ENCODE results near the gene NEMF. TPM values are rescaled to one million over a fixed set of nuclear protein-coding genes. Genes with fewer than 3 reads are reported as not detected.
"Not testable (repeated sequence)": the region's sequence is repeated elsewhere in the genome, so short reads cannot be mapped to it uniquely, and the experiment has no call there.

NEMF gene
- total RNA-seq, 1 donor from 2014 or later, result 87.9 TPM

GRCh38 chr14:49881350-49882001 lies 28.9 kb upstream of the NEMF start:
- Mint-ChIP-seq H3K36me3 (no peaks in the 10 kb centered on the region), H3K27ac (no peak overlapping the region), H3K27me3 (no peaks in the 10 kb centered on the region), H3K9me3 (no peaks in the 10 kb centered on the region), H3K4me1 (ENCODE audit: unreplicated experiment) (peaks cover 22% of the 10 kb centered on the region), H3K4me3 (no peak overlapping the region)
- no peak for TF ChIP-seq CTCF (conservative IDR thresholded peaks at IDR 0.05)
- DNase-seq (ENCODE audit: extremely low spot score, unreplicated experiment), result no peak

- TF ChIP-seq CTCF (conservative IDR thresholded peaks at IDR 0.05), result no peak
- Mint-ChIP-seq H3K27ac (peak overlapping the region; percentile 44), H3K27me3 (no peaks in the 10 kb centered on the region), H3K4me3 (no peak overlapping the region), H3K36me3 (no peaks in the 10 kb centered on the region), H3K9me3 (no peaks in the 10 kb centered on the region), H3K4me1 (ENCODE audit: unreplicated experiment) (peaks cover 22% of the 10 kb centered on the region)
- DNase-seq (ENCODE audit: extremely low spot score, unreplicated experiment), result no peak
Measured at GRCh38 chr14:49880267-49881064, 27.9 kb upstream of the NEMF start.

GRCh38 chr14:49879646-49880204 lies 27.1 kb upstream of the NEMF start:
- H3K4me3 Mint-ChIP-seq, result no peak overlapping the region
- H3K27me3 Mint-ChIP-seq, result no peaks in the 10 kb centered on the region
- H3K27ac Mint-ChIP-seq, result no peak overlapping the region
- H3K36me3 Mint-ChIP-seq, result no peaks in the 10 kb centered on the region
- H3K4me1 Mint-ChIP-seq (ENCODE audit: unreplicated experiment), result peaks cover 22% of the 10 kb centered on the region
- peak; percentile 75 for TF ChIP-seq CTCF (conservative IDR thresholded peaks at IDR 0.05)
- no peak for DNase-seq (ENCODE audit: extremely low spot score, unreplicated experiment)
- H3K9me3 Mint-ChIP-seq, result no peaks in the 10 kb centered on the region

- Mint-ChIP-seq H3K36me3 (no peaks in the 10 kb centered on the region), H3K4me3 (no peak overlapping the region), H3K27ac (peak overlapping the region; percentile 93), H3K4me1 (ENCODE audit: unreplicated experiment) (peaks cover 12% of the 10 kb centered on the region), H3K27me3 (no peaks in the 10 kb centered on the region), H3K9me3 (no peaks in the 10 kb centered on the region)
- DNase-seq (ENCODE audit: extremely low spot score, unreplicated experiment), result no peak
- TF ChIP-seq CTCF (conservative IDR thresholded peaks at IDR 0.05), result no peak
Measured at GRCh38 chr14:49876563-49877127, 24.1 kb upstream of the NEMF start.

- H3K9me3 Mint-ChIP-seq, result no peaks in the 10 kb centered on the region
- no peak overlapping the region for H3K4me3 Mint-ChIP-seq
- H3K36me3 Mint-ChIP-seq, result no peaks in the 10 kb centered on the region
- DNase-seq (ENCODE audit: extremely low spot score, unreplicated experiment), result no peak
- no peak for TF ChIP-seq CTCF (conservative IDR thresholded peaks at IDR 0.05)
- H3K4me1 Mint-ChIP-seq (ENCODE audit: unreplicated experiment), result peaks cover 5% of the 10 kb centered on the region
- peak overlapping the region; percentile 93 for H3K27ac Mint-ChIP-seq
- H3K27me3 Mint-ChIP-seq, result no peaks in the 10 kb centered on the region
Measured at GRCh38 chr14:49875640-49876198, 23.1 kb upstream of the NEMF start.

GRCh38 chr14:49873548-49873947 lies 21.0 kb upstream of the NEMF start:
- DNase-seq (ENCODE audit: extremely low spot score, unreplicated experiment); H3K27me3 Mint-ChIP-seq; H3K27ac Mint-ChIP-seq; H3K36me3 Mint-ChIP-seq; H3K4me1 Mint-ChIP-seq (ENCODE audit: unreplicated experiment); H3K4me3 Mint-ChIP-seq; H3K9me3 Mint-ChIP-seq: not testable (repeated sequence)

Measured in type B pancreatic cell (in vitro differentiated cells).